Activated CD8-positive, alpha-beta memory T cell treated with anti-CD3 and anti-CD28 coated beads, Interleukin-2, amount 50 U/mL, for 24 hours (primary cell): ENCODE results near the gene CREB3L2.
"Not testable (repeated sequence)": the region's sequence is repeated elsewhere in the genome, so short reads cannot be mapped to it uniquely, and the experiment has no call there.

ENCODE experiments used
- DNase-seq: peaks from one replicate; pipeline ENCODE4 v3.0.0-alpha.2; 2020; ENCODE audit errors: extremely low read depth

Gene CREB3L2

GRCh38 chr7:137836541-137836940, 165.3 kb downstream of the CREB3L2 start:
- DNase-seq: no peak

- no peak for DNase-seq
These were observed 165.8 kb downstream of the CREB3L2 start for GRCh38 chr7:137836113-137836509.

- no peak for DNase-seq
These were observed 166.3 kb downstream of the CREB3L2 start for GRCh38 chr7:137835486-137836112.

- no peak for DNase-seq
These were observed 167.3 kb downstream of the CREB3L2 start for GRCh38 chr7:137834552-137834951.

GRCh38 chr7:137832990-137833389, 168.9 kb downstream of the CREB3L2 start:
- not testable (repeated sequence) for DNase-seq

- no peak for DNase-seq
These were observed 169.5 kb downstream of the CREB3L2 start for GRCh38 chr7:137832382-137832781.

GRCh38 chr7:137831555-137831954, 170.3 kb downstream of the CREB3L2 start:
- not testable (repeated sequence) for DNase-seq

GRCh38 chr7:137829337-137829992, 172.4 kb downstream of the CREB3L2 start:
- no peak for DNase-seq

GRCh38 chr7:137828456-137828855, 173.4 kb downstream of the CREB3L2 start:
- no peak for DNase-seq

- DNase-seq: no peak
These were observed 176.4 kb downstream of the CREB3L2 start for GRCh38 chr7:137825489-137825888.
